SJCRH30 (cell line): Measurements from ENCODE around the gene UGT1A6. TPM values are rescaled to one million over a fixed set of nuclear protein-coding genes. Genes with fewer than 3 reads are reported as not detected.

ENCODE experiments used
- DNase-seq, 2 experiments: peaks; one replicate each; pipeline ENCODE4 v3.0.0-alpha.2; 2015 to 2020
- H3K27ac ChIP-seq: fragments of 250-450 bp; sonication (Bioruptor Pico); 2 replicates; pipeline ENCODE4 v1.5.1; 2020; ENCODE audit warnings: mild to moderate bottlenecking, moderate library complexity
- H3K27me3 ChIP-seq: fragments of 250-450 bp; sonication (Bioruptor Pico); 2 replicates; pipeline ENCODE4 v1.5.1; 2020; ENCODE audit warnings: mild to moderate bottlenecking, moderate library complexity
- H3K36me3 ChIP-seq: fragments of 250-450 bp; sonication (Bioruptor Pico); 2 replicates; pipeline ENCODE4 v1.5.1; 2020; ENCODE audit warnings: mild to moderate bottlenecking, moderate library complexity
- H3K4me1 ChIP-seq: fragments of 250-450 bp; sonication (Bioruptor Pico); 2 replicates; pipeline ENCODE4 v1.5.1; 2020; ENCODE audit warnings: mild to moderate bottlenecking, moderate library complexity
- H3K4me3 ChIP-seq: fragments of 250-450 bp; sonication (Bioruptor Pico); 2 replicates; pipeline ENCODE4 v1.5.1; 2020; ENCODE audit warnings: mild to moderate bottlenecking, moderate library complexity
- H3K9me3 ChIP-seq: fragments of 250-450 bp; sonication (Bioruptor Pico); replicated peaks from 2 replicates; pipeline ENCODE4 v1.5.1; 2020; ENCODE audit warnings: mild to moderate bottlenecking, moderate library complexity
- total RNA-seq: library from RNA; depleted of rRNA; stranded (reverse); fragments of >200 nt; shearing (Covaris generic); gene quantifications from 2 replicates; pipeline ENCODE4 v1.2.3, GENCODE V29; 2014

Gene UGT1A6
- total RNA-seq, 1 experiment from 2014 or later: not detected

DNA sequence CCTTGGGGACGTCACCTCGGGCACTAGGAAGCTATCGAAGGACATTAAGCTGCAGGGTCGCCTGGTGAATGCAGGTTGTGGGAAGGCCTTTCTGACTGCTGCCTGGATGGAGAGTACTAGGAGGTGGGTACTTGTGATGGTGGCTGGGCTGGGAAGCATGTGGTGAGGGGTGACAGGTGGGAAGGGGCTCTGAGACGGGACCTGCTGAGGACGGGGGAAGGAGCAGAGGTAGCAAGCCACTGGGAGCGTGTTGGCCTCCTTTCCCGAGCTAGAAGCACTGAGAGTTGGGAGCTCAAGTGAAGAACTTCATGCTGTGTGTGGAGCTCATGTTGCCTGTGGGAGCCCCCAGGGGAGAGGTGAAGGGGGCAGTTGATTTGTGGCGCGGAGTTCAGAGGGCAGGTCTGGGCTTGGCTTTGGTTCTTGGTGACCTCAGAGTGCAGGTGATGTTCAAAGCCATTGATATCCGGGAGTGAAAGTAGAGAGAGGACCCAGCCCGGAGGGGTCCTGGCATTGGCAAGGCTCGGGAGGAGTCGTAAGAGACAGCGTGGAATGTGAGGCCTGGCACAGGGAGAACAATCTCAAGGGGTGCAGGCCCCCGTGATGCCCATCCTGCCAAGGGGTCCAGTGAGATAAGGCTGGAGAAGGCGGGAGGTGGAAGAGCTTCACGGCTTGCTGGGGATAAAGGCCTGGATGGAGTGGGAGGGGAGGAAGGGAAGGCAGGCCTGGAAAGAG is 98.6 kb downstream of the UGT1A6 start:
- no peak overlapping the region for H3K4me3 ChIP-seq
- no peak overlapping the region for H3K27ac ChIP-seq
- DNase-seq: no peak
- no peaks in the 10 kb centered on the region for H3K36me3 ChIP-seq
- no peaks in the 10 kb centered on the region for H3K27me3 ChIP-seq
- H3K9me3 ChIP-seq: no peaks in the 10 kb centered on the region
- no peaks in the 10 kb centered on the region for H3K4me1 ChIP-seq

DNA sequence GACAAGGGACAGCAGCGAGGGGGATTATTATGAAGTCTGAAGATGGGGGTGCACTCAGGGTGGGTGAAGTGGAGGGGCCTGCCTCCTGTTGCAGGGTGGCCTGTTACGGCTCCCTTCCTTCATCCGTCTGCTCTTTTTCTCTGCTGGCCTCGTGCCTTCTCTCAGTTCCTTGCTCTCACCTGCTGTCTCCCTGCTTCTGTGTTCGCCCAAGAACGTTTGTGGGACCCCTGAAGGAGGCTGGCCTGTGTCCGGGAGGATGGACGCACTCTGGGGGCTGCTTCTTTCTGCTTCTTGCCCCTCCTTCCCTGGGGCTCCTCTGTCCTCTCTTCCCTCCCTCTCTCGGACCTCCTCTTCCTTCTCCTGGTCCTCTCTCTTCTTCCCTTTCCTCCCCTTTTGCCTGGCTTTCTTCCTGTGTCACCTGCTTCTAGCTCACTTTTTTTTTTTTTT is 99.2 kb downstream of the UGT1A6 start:
- no peak overlapping the region for H3K4me3 ChIP-seq
- no peaks in the 10 kb centered on the region for H3K4me1 ChIP-seq
- H3K27me3 ChIP-seq: no peaks in the 10 kb centered on the region
- no peaks in the 10 kb centered on the region for H3K9me3 ChIP-seq
- DNase-seq: no peak
- no peaks in the 10 kb centered on the region for H3K36me3 ChIP-seq
- no peak overlapping the region for H3K27ac ChIP-seq

DNA sequence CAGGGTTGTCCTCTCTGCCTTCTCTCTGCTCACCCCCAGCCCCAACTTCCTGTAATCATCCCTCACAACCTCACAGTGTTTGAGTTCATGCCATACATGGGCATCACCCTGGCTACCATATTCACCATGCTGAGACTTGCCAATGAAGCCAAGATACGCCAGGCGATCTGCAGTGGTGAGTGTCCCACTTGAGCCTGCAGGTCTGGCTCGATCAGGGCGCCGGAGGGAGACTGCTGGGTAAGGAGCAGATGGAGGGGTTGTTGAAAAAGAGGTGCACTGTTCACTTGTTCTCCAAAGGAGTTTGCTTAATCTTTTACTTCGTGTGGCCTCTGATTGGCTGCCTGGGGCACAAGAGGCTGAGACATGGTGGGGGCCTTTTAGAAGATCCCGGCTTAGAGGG is 100.0 kb downstream of the UGT1A6 start:
- no peak for DNase-seq
- Histone ChIP-seq H3K36me3 (no peaks in the 10 kb centered on the region), H3K27me3 (no peaks in the 10 kb centered on the region), H3K27ac (no peak overlapping the region), H3K9me3 (no peaks in the 10 kb centered on the region), H3K4me3 (no peak overlapping the region), H3K4me1 (no peaks in the 10 kb centered on the region)

DNA sequence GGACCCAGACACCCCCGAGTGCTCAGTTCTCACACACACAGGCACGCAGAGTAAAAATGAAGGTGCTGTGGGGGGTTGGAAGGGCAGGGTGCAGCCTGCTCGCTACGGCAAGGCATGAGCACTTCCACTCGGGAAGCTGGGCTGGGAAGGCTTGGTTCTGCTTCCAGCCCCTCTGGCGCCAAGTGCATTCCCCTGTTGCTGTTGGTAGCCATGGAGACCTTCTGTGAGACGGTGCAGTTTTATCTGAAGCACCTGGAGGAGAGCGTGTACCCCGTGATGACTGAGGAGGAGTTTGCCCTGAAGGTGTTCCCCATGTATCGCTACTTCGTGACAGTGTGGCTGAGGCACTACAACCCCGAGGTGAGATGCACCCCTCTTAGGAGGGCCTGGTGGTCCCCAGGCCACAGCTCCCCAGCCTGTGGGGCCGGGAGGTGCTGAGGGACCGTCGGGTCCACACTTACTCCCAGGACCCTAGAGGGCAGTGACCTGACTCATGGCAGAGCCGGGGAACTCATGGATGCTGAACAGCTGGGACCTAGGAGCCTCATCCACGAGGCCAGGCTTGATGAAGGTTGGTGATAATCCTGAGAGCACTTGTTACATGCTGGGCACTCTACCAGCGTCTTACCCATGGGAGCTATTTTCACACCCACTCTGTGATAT is 100.9 kb downstream of the UGT1A6 start:
- Histone ChIP-seq H3K36me3 (no peaks in the 10 kb centered on the region), H3K4me3 (no peak overlapping the region), H3K4me1 (no peaks in the 10 kb centered on the region), H3K27me3 (no peaks in the 10 kb centered on the region; the same call in 1 of the 2 replicates), H3K9me3 (no peaks in the 10 kb centered on the region), H3K27ac (no peak overlapping the region)
- no peak for DNase-seq

DNA sequence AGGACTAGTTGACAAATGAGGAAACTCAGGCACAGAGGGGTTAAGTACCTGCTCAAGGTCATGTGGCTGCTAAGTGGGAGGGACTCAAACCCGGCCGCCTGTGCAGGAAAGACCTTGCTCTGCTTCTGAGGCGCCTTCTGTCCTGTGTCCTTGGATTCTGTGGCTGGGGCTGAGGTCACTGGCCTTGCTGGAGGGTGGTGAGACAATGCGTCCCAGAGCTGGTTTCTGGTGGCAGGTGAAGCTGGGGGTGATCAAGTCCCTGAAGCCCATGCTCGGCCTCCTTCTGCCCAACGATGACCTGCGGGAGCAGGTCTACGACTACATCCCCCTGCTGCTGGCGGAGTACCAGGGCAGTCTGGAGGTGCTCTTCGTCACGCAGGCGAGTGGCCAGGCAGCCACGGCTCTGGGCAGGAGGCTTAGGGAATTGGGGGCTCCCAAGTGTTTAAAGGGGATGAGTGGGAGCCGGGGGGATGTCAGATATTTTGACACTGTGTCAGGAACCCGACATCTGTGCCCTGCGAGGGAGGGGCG is 101.5 kb downstream of the UGT1A6 start:
- no peaks in the 10 kb centered on the region for H3K9me3 ChIP-seq
- H3K36me3 ChIP-seq: no peaks in the 10 kb centered on the region
- no peaks in the 10 kb centered on the region for H3K4me1 ChIP-seq
- H3K27ac ChIP-seq: no peak overlapping the region
- no peaks in the 10 kb centered on the region; the same call in 1 of the 2 replicates for H3K27me3 ChIP-seq
- no peak for DNase-seq
- H3K4me3 ChIP-seq: no peak overlapping the region

DNA sequence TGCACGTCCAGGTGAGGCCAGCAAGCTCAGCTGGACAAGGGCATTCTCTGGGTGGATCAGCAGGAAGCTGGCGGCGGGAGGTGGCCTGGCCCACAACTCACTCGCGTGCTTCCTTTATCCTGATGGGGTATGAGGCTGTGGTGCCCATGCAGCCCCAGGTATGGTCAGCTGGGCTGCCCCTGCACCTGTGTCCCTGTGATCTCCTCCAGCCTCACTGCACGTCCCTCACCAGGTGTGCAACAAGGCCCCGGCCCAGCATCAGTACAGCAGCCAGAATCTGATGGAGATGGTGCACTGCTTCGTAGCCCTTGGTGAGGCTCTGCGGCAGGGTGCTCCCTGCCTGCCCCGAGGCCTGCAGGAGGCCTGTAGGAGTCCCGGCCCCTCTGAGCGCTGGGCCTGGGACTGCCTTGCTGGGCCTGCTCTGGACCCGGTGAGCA is 103.1 kb downstream of the UGT1A6 start:
- DNase-seq: no peak
- H3K27me3 ChIP-seq: no peaks in the 10 kb centered on the region; the same call in 1 of the 2 replicates
- H3K27ac ChIP-seq: no peak overlapping the region
- H3K9me3 ChIP-seq: no peaks in the 10 kb centered on the region; the same call in 1 of the 2 replicates
- H3K4me1 ChIP-seq: no peaks in the 10 kb centered on the region
- no peak overlapping the region for H3K4me3 ChIP-seq
- no peaks in the 10 kb centered on the region for H3K36me3 ChIP-seq

DNA sequence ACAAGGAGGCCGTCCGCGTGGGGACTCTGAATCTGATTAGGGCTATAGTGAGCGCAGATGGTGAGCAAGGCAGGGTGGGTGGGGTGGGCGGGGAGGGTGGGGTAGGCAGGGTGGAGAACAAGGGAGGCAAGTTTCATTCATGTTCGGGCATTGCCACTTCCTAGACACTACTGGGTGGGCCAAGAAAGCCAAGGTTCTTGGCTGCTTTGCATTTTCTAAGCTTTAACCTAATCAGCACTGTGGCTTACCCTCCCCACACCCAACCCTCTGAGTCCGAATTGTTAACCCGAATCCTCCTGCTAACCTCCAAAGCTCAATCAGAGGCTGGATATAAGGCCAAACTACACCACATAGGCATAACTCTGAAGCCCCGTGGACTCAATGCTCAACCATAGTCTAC is 103.6 kb downstream of the UGT1A6 start:
- H3K36me3 ChIP-seq: no peaks in the 10 kb centered on the region
- no peak overlapping the region for H3K27ac ChIP-seq
- H3K4me3 ChIP-seq: no peak overlapping the region
- H3K27me3 ChIP-seq: no peaks in the 10 kb centered on the region; the same call in 1 of the 2 replicates
- H3K9me3 ChIP-seq: no peaks in the 10 kb centered on the region; the same call in 1 of the 2 replicates
- no peak for DNase-seq
- no peaks in the 10 kb centered on the region for H3K4me1 ChIP-seq

DNA sequence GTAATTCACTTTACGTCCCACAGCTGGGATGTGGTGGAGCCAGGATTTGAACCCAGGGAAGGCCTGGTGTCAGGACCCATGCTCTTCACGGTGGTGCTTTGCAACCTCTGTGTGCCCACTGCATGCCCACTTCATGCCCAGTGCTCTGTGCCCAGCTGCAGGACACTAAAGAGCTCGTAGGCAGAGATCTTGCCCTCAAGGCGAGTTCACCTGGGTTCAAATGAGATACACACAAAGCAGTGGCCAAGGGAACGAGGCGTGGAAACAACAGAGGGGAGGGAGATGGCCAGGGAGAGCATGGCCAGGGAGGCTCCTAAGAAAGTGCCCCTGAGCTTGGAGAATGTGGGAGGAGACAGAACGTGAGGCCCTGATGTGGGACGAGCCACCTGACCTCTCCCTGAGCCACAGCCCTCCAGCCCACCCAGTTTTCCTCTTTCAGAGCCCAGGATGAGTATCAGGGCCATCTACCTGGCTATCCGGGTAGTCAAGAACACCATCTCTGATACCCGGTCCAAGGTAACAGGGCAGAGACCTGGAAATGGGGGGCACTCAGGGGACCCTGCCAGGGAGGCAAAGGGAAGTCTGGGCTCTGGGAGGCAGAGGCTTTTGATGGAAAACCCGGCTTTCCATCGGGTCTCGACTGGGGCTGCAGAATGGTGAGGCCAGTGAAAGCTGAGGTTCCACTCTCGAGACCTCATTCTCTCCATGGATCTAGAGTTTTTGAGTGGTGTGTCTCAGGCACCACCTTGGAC is 105.8 kb downstream of the UGT1A6 start:
- H3K27ac ChIP-seq: no peak overlapping the region
- DNase-seq: no peak
- no peaks in the 10 kb centered on the region for H3K36me3 ChIP-seq
- H3K4me1 ChIP-seq: no peaks in the 10 kb centered on the region
- H3K9me3 ChIP-seq: no peaks in the 10 kb centered on the region; the same call in 1 of the 2 replicates
- H3K4me3 ChIP-seq: no peak overlapping the region
- H3K27me3 ChIP-seq: no peaks in the 10 kb centered on the region; the same call in 1 of the 2 replicates

DNA sequence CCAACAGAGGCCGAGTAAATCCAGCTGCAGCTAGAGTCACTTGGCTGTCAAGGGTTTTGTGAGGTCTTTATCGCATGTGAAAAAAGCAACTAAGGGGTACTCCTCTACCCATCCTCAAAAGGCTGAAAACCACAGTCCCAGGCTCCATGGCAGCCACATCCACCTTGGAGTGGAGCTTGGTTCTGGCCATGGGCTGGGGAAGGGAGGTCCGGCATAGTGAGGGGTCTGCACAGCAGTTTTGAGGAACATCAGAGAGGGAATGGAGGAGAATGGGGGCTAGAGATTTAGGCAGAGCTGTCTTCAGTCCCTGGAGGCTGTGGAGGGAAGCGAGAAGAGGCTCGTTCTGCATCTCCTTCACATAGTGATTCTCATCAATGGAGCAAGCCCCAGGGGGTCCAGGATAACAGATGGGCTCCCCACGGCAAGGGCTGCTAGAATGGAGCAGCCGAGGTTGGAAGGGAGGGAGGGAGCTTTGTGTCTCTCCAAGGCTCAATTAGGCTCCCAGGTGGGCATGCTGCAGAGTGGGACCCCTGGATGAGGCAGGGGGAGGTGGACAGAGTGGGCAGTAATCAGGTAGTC is 106.5 kb downstream of the UGT1A6 start:
- Histone ChIP-seq H3K36me3 (no peaks in the 10 kb centered on the region), H3K27me3 (no peaks in the 10 kb centered on the region; the same call in 1 of the 2 replicates), H3K4me1 (no peaks in the 10 kb centered on the region), H3K9me3 (no peaks in the 10 kb centered on the region; the same call in 1 of the 2 replicates), H3K27ac (no peak overlapping the region), H3K4me3 (no peak overlapping the region)
- no peak for DNase-seq

DNA sequence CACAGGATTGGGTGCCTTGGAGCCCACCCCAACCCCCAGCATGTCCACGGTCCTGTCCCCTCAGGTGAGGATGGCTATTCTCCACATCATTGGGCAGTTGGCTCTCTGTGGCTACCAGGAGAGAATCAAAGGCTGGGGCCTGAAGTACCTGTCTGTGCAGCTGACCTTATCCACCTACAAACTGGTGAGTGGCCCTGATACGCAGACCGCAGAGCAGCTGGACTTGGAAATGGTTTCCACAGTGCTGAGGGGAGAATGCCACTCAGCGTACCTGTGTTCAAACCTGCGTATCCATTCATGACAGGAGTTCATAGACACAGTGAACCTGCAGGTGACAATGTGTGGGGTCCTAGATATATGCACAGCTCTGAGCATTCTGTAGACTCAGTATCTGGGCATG is 107.0 kb downstream of the UGT1A6 start:
- no peaks in the 10 kb centered on the region; the same call in 1 of the 2 replicates for H3K9me3 ChIP-seq
- no peaks in the 10 kb centered on the region for H3K36me3 ChIP-seq
- no peak for DNase-seq
- no peak overlapping the region for H3K27ac ChIP-seq
- H3K27me3 ChIP-seq: no peaks in the 10 kb centered on the region; the same call in 1 of the 2 replicates
- no peak overlapping the region for H3K4me3 ChIP-seq
- no peaks in the 10 kb centered on the region for H3K4me1 ChIP-seq

DNA sequence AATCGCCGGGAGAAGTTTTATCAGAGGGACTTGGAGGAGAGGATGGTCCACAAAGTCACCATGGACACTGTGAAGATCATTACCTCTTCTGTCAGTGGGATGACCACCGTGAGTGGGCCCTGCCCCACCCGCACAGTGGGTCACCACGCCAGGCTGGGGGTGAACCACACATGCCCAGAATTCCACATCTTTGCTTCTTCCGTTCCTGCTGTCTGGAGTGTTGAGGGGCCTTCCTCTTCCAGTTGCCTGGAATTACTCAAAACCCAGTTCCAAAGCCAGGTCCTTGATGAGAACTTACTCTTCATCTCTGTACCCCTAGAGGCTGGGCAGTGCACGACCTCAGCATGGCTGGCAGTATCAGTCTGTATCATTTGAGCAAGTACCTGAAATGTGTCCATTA is 107.5 kb downstream of the UGT1A6 start:
- Histone ChIP-seq H3K9me3 (no peaks in the 10 kb centered on the region; the same call in 1 of the 2 replicates), H3K27ac (no peak overlapping the region), H3K27me3 (no peaks in the 10 kb centered on the region; the same call in 1 of the 2 replicates), H3K36me3 (no peaks in the 10 kb centered on the region), H3K4me1 (no peaks in the 10 kb centered on the region), H3K4me3 (no peak overlapping the region)
- DNase-seq: no peak

DNA sequence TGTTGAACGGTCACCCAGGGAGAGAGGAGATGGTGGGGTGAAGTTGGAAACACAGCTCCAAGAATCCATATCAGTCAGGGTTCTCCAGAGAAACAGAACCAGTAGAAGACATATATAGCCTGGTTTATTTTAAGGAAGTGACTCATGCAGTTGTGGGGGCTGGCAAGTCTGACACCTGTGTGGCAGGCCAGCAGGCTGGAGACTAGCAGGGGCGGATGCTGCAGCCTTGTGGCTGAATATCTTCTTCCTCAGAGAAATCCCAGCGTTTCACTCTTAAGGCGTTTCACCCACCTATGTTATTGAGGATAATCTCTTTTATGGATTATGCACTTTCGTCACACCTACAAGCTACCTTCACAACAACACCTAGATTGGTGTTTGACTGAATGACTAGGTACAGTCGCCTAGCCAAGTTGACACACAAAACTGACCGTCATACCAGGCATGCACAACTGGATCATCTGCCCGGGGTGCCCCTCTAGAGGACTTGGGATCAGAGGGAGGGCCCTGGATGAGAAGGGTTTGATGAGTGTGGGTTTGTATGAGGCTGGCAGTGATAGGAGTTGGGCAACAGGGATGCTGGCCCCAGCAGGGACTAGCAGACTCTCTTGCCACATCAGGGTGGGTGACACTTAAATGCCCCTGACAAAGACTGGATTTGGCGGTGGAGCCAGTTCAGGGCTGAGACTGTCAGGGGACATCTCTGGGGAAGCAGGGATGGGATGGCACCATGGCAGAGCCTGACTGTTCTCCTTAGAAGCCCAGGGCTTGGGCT is 108.9 kb downstream of the UGT1A6 start:
- peak in 1 of 2 experiments; percentile 7 for DNase-seq
- Histone ChIP-seq H3K9me3 (no peaks in the 10 kb centered on the region; the same call in 1 of the 2 replicates), H3K27me3 (no peaks in the 10 kb centered on the region; the same call in 1 of the 2 replicates), H3K4me1 (no peaks in the 10 kb centered on the region), H3K27ac (no peak overlapping the region), H3K4me3 (no peak overlapping the region), H3K36me3 (no peaks in the 10 kb centered on the region)

DNA sequence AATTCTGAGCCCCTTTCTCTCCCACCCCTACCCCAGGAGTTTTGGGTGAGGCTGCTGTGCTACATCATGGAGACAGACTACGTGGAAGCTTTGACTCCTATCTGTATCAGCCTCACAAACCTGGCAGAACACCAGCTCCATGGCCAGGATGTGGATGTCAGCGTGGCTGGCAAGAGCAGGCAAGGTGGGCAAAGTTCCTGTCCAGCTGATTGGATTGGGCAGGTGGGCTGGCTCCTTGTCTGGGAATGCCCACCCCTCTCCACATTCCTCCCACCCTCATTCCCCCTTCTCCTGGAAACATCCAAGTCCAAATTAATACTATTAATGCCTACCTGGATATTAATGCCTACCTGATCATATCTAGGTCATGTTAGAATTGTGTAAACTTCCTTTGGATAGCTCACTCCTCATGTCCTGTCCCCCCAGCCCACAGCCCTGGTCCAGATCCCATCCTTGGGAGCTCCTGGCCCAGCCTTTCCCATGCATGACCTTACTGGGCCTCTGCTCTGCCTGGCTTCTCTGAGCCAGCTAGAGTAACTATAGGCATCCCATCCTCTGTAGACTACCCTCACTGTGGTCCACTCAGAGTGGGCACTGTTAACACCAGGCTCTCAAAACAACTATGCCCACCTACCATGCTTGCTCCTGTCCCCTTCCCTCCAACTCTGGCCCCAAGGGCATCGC is 109.6 kb downstream of the UGT1A6 start:
- H3K36me3 ChIP-seq: no peaks in the 10 kb centered on the region
- no peaks in the 10 kb centered on the region; the same call in 1 of the 2 replicates for H3K27me3 ChIP-seq
- no peaks in the 10 kb centered on the region for H3K4me1 ChIP-seq
- H3K4me3 ChIP-seq: no peak overlapping the region
- no peaks in the 10 kb centered on the region; the same call in 1 of the 2 replicates for H3K9me3 ChIP-seq
- DNase-seq: no peak
- no peak overlapping the region for H3K27ac ChIP-seq
